ENCODE measurements around the gene PIANP. TPM values are rescaled to one million over a fixed set of nuclear protein-coding genes. Genes with fewer than 3 reads are reported as not detected.
"Not testable (repeated sequence)": the region's sequence is repeated elsewhere in the genome, so short reads cannot be mapped to it uniquely, and the experiment has no call there.

Gene PIANP, protein sequence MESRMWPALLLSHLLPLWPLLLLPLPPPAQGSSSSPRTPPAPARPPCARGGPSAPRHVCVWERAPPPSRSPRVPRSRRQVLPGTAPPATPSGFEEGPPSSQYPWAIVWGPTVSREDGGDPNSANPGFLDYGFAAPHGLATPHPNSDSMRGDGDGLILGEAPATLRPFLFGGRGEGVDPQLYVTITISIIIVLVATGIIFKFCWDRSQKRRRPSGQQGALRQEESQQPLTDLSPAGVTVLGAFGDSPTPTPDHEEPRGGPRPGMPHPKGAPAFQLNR
- total RNA-seq (1 to 10 TPM in 3 of 5 donors, under 1 TPM in 1, not detected in 1; 0.88 to 2.5 (median 2.4) TPM), total RNA-seq (0 to 0.41 (median 0.12) reads per million in 29 experiments)
- total RNA-seq (2013): 0.31 TPM

DNA sequence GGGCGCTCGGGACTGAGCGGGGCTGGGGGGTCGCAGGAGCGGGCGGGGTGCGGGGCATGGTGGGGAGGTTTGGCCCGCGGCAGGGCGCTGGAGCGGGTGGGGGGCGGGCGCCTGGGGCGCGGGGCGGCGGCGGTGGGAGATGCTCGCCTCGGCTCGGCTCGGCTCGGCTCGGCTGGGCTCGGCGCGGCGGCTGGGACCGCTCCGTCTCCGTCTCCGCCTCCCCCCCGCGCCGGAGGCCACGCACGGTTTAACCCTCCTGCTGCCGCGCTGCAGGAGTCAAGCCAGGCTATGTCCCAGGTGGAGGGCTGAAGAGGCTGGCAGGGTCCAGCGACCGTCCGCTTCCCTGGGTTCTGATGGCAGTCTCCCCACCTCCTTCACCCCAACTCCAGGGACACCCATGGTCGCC lies at the start of gene PIANP:
Gene PIANP (minus strand): TSS at position 170 of the 406 bp plus-strand sequence. CDS start 2,754 bp downstream, outside the sequence.
- ChIA-PET POLR2A (interaction anchor here in 1 of 2 donors (0.6 kb wide), 1 partner anchor 214 kb away, joined by 4 read pairs; no protein-coding TSS in a partner anchor), CTCF (no interaction called here)
- H3K4me1 ChIP-seq (ENCODE audit: control insufficient read depth in 1 of 2, extremely low read depth in 1 of 2, insufficient read depth in 2 of 2, low read length in 2 of 2): peaks cover 7 to 23% of the 10 kb centered on the region in 2 experiments
- H3K27me3 ChIP-seq (replicated peaks in 1 of 2; ENCODE audit: control insufficient read depth in 2 of 2, extremely low read depth in 1 of 2, insufficient read depth in 2 of 2, low read length in 1 of 2): peaks cover 23 to 66% of the 10 kb centered on the region in 2 experiments
- Mint-ChIP-seq H3K9me3 (no peaks in the 10 kb centered on the region), H3K27me3 (peaks cover 44 to 62% of the 10 kb centered on the region in 2 donors), H3K36me3 (no peaks in the 10 kb centered on the region), H3K4me1 (peaks cover 18 to 41% (median 20%) of the 10 kb centered on the region in 3 donors), H3K27ac (peak within 1 kb of the TSS in 1 of 2 donors; percentile 65), H3K4me3 (peak within 1 kb of the TSS; percentile 70 to 80 (median 76))
- H3K4me3 ChIP-seq (ENCODE audit: control insufficient read depth in 1 of 2, extremely low read depth in 1 of 2, low read length in 1 of 2): peak within 1 kb of the TSS; percentile 36 to 57
- 2% methylated on average over 30 of the region's 43 CpGs for WGBS (ENCODE audit: insufficient coverage)
- DNase-seq: peak in 34 of 35 experiments; percentile 21 to 76 (median 57)
- ATAC-seq (replicated peaks in 1 of 4): peak; percentile 83 to 92 (median 86)
- no peaks in the 10 kb centered on the region for H3K9me3 ChIP-seq
- H3K27ac ChIP-seq (ENCODE audit: low read length): no peak within 1 kb of the TSS
- H3K36me3 ChIP-seq (ENCODE audit: control insufficient read depth in 2 of 2, extremely low read depth in 1 of 2, insufficient read depth in 1 of 2, low read length in 1 of 2): no peaks in the 10 kb centered on the region

DNA sequence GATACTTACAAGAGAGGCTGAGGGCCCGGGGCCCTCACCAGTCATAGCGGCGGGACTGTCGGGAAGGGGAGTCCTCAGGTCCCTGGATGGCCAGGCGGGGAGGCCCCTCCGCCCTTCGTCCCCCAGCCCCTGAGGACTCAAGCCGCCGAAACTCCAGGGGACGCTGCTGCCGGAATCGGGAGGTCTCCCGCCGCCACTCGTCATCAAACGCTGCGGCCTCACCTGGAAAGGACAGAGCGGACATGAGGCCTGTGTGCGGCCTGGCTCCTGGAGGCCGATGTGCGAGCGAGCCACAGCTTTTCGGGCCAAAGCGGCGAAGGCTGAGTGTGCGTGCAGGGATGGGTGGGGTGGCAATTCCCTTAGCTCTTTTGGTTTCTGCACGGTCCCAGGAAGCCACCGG lies 48.1 kb upstream of the PIANP start:
- CTCF ChIA-PET: no interaction called here
- Histone ChIP-seq H3K4me3 (ENCODE audit: control insufficient read depth in 1 of 2, extremely low read depth in 1 of 2, low read length in 1 of 2) (no peak overlapping the region), H3K27me3 (replicated peaks in 1 of 2; ENCODE audit: control insufficient read depth in 2 of 2, extremely low read depth in 1 of 2, insufficient read depth in 2 of 2, low read length in 1 of 2) (no peaks in the 10 kb centered on the region), H3K9me3 (no peaks in the 10 kb centered on the region), H3K4me1 (ENCODE audit: control insufficient read depth in 1 of 2, extremely low read depth in 1 of 2, insufficient read depth in 2 of 2, low read length in 2 of 2) (peaks cover 9 to 37% of the 10 kb centered on the region in 2 experiments), H3K27ac (ENCODE audit: low read length) (no peak overlapping the region), H3K36me3 (ENCODE audit: control insufficient read depth in 2 of 2, extremely low read depth in 1 of 2, insufficient read depth in 1 of 2, low read length in 1 of 2) (peaks cover 12 to 56% of the 10 kb centered on the region in 2 donors)
- no peak overlapping the region for H3K4me3 Mint-ChIP-seq
- peaks cover 28 to 37% (median 32%) of the 10 kb centered on the region in 3 donors for H3K4me1 Mint-ChIP-seq
- WGBS (ENCODE audit: insufficient coverage): 93% methylated on average over 21 of the region's 28 CpGs
- peaks cover 24% of the 10 kb centered on the region for H3K36me3 Mint-ChIP-seq
- ATAC-seq (replicated peaks in 1 of 4): no peak
- no peak for DNase-seq
- POLR2A ChIA-PET: interaction anchor here in 1 of 2 donors (0.7 kb wide), 1 partner anchor 146 kb away, joined by 4 read pairs; no protein-coding TSS in a partner anchor
- H3K27me3 Mint-ChIP-seq: no peaks in the 10 kb centered on the region
- H3K9me3 Mint-ChIP-seq: no peaks in the 10 kb centered on the region
- H3K27ac Mint-ChIP-seq: no peak overlapping the region

DNA sequence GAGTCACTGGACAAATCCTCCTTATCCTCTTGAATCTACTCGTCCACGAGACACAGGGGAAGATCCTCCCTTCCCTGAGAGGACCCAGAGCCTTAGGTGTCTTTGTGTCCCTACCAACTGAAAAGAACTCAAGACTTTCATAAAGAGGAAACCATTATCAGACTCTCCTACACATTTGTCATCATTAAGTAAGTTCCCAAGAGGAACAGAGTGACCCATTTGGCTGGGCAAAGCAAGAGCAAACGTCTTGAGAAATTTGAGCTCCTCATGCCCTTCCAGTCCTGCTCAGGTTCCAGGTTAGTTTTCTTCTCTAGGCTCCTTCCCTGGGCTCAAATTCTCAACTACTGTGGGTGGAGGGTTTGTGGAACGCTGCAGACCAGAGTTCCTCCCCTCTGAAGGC lies 46.6 kb upstream of the PIANP start:
- peaks cover 7 to 26% of the 10 kb centered on the region in 2 experiments for H3K4me1 ChIP-seq (ENCODE audit: control insufficient read depth in 1 of 2, extremely low read depth in 1 of 2, insufficient read depth in 2 of 2, low read length in 2 of 2)
- ChIA-PET POLR2A (no interaction called here), CTCF (interaction anchor here (0.6 to 0.8 kb wide), 2 partner anchors 45 to 189 kb away, joined by 3 to 5 read pairs; no protein-coding TSS in a partner anchor)
- Mint-ChIP-seq H3K27me3 (no peaks in the 10 kb centered on the region), H3K4me1 (peaks cover 24 to 30% (median 27%) of the 10 kb centered on the region in 3 donors), H3K4me3 (no peak overlapping the region), H3K27ac (peak overlapping the region; percentile 54 to 69), H3K36me3 (peaks cover 24% of the 10 kb centered on the region), H3K9me3 (no peaks in the 10 kb centered on the region)
- DNase-seq (no peak), ATAC-seq (replicated peaks in 1 of 4) (no peak)
- H3K4me3 ChIP-seq (ENCODE audit: control insufficient read depth in 1 of 2, extremely low read depth in 1 of 2, low read length in 1 of 2): no peak overlapping the region
- WGBS (ENCODE audit: insufficient coverage): 100% methylated on average over 1 of the region's 4 CpGs
- no peak overlapping the region for H3K27ac ChIP-seq (ENCODE audit: low read length)
- H3K36me3 ChIP-seq (ENCODE audit: control insufficient read depth in 2 of 2, extremely low read depth in 1 of 2, insufficient read depth in 1 of 2, low read length in 1 of 2): peaks cover 12 to 56% of the 10 kb centered on the region in 2 donors
- no peaks in the 10 kb centered on the region for H3K9me3 ChIP-seq
- H3K27me3 ChIP-seq (replicated peaks in 1 of 2; ENCODE audit: control insufficient read depth in 2 of 2, extremely low read depth in 1 of 2, insufficient read depth in 2 of 2, low read length in 1 of 2): no peaks in the 10 kb centered on the region

DNA sequence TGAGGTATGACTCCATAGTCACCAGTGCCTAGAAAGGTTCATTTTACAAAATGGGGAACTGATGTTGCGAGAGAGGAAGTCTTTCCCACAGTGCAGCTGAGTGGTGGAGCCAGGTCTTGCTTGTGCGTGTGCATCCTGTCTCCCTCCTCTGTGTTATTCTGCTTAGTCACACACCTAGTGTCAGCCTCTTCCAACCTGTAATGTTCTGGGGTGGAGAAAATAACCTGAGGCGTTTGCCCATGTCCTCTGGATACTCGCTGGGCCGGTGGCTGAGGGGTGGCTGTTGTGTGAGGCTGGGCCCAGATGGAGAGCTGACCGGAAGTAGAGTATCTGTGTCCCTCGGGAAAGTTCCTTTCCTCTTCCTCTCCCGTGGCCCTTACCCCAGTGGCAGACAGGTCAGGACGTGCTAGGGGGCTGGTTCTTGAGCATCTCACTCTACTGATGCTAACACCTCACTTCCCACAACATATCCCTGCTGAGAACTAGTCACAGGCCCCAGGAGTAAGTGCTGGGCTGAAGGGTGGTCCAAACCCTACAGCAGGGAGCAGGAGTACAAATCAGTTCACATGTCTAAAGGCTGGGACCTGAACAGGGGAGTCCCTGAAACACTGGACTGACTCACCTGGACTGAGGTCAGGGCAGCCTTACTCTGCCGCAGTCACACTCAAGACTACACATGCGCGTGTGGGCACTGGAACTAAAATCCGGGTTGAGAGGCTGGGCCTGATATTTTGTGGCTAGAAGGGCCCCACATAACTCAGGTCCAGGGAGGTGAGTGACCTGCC lies 45.3 kb upstream of the PIANP start:
- peak; percentile 83 to 95 (median 92) for ATAC-seq (replicated peaks in 1 of 4)

DNA sequence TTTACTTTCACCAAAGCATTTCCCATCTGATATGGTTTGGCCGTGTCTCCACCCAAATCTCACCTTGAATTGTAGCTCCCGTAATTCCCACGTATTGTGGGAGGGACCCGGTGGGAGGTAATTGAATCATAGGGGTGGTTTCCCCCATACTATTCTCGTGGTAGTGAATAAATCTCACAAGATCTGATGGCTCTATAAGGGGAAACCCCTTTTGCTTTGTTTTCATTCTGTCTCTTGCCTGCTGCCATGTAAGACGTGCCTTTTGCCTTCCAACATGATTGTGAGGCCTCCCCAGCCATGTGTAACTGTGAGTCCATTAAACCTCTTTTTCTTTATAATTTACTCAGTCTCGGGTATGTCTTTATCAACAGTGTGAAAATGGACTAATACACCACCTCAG lies 42.7 kb upstream of the PIANP start:
- H3K27ac ChIP-seq (ENCODE audit: low read length); DNase-seq; H3K27me3 ChIP-seq (replicated peaks in 1 of 2; ENCODE audit: control insufficient read depth in 2 of 2, extremely low read depth in 1 of 2, insufficient read depth in 2 of 2, low read length in 1 of 2); ATAC-seq (replicated peaks in 1 of 4); H3K4me3 ChIP-seq (ENCODE audit: control insufficient read depth in 1 of 2, extremely low read depth in 1 of 2, low read length in 1 of 2); H3K9me3 ChIP-seq; POLR2A ChIA-PET; H3K27me3 Mint-ChIP-seq; H3K9me3 Mint-ChIP-seq; H3K4me3 Mint-ChIP-seq; H3K27ac Mint-ChIP-seq: not testable (repeated sequence)
- Mint-ChIP-seq H3K36me3 (peaks cover 14% of the 10 kb centered on the region), H3K4me1 (peaks cover 15 to 16% (median 16%) of the 10 kb centered on the region in 3 donors)
- WGBS (ENCODE audit: insufficient coverage): 63% methylated on average over 2 of the region's 7 CpGs
- peaks cover 5 to 22% of the 10 kb centered on the region in 2 donors for H3K36me3 ChIP-seq (ENCODE audit: control insufficient read depth in 2 of 2, extremely low read depth in 1 of 2, insufficient read depth in 1 of 2, low read length in 1 of 2)
- CTCF ChIA-PET: interaction anchor here in 1 of 2 donors (1.1 kb wide), 1 partner anchor 11 kb away, joined by 3 read pairs; no protein-coding TSS in a partner anchor
- peaks cover 5 to 17% of the 10 kb centered on the region in 2 experiments for H3K4me1 ChIP-seq (ENCODE audit: control insufficient read depth in 1 of 2, extremely low read depth in 1 of 2, insufficient read depth in 2 of 2, low read length in 2 of 2)

More for the DNA sequence above, 45.3 kb upstream of the PIANP start:
- peaks cover 12 to 48% of the 10 kb centered on the region in 2 donors for H3K36me3 ChIP-seq (ENCODE audit: control insufficient read depth in 2 of 2, extremely low read depth in 1 of 2, insufficient read depth in 1 of 2, low read length in 1 of 2)
- H3K4me3 Mint-ChIP-seq: no peak overlapping the region
- H3K36me3 Mint-ChIP-seq: peaks cover 23% of the 10 kb centered on the region
- ChIA-PET POLR2A (interaction anchor here in 1 of 2 donors (0.6 kb wide), 1 partner anchor 75 kb away, joined by 3 read pairs; no protein-coding TSS in a partner anchor), CTCF (interaction anchor here in 1 of 2 donors (0.5 kb wide), 1 partner anchor 60 kb away, joined by 3 read pairs; no protein-coding TSS in a partner anchor)
- no peaks in the 10 kb centered on the region for H3K9me3 Mint-ChIP-seq
- no peaks in the 10 kb centered on the region for H3K27me3 Mint-ChIP-seq
- peak in 18 of 35 experiments; percentile 13 to 57 (median 31) for DNase-seq
- H3K27ac Mint-ChIP-seq: peak overlapping the region; percentile 90 to 92
- 80% methylated on average over 4 of the region's 13 CpGs for WGBS (ENCODE audit: insufficient coverage)
- no peak overlapping the region for H3K4me3 ChIP-seq (ENCODE audit: control insufficient read depth in 1 of 2, extremely low read depth in 1 of 2, low read length in 1 of 2)
- H3K27me3 ChIP-seq (replicated peaks in 1 of 2; ENCODE audit: control insufficient read depth in 2 of 2, extremely low read depth in 1 of 2, insufficient read depth in 2 of 2, low read length in 1 of 2): no peaks in the 10 kb centered on the region
- peaks cover 15 to 18% (median 16%) of the 10 kb centered on the region in 3 donors for H3K4me1 Mint-ChIP-seq
- no peaks in the 10 kb centered on the region for H3K9me3 ChIP-seq
- peaks cover 5 to 17% of the 10 kb centered on the region in 2 experiments for H3K4me1 ChIP-seq (ENCODE audit: control insufficient read depth in 1 of 2, extremely low read depth in 1 of 2, insufficient read depth in 2 of 2, low read length in 2 of 2)
- peak overlapping the region; percentile 8 for H3K27ac ChIP-seq (ENCODE audit: low read length)

DNA sequence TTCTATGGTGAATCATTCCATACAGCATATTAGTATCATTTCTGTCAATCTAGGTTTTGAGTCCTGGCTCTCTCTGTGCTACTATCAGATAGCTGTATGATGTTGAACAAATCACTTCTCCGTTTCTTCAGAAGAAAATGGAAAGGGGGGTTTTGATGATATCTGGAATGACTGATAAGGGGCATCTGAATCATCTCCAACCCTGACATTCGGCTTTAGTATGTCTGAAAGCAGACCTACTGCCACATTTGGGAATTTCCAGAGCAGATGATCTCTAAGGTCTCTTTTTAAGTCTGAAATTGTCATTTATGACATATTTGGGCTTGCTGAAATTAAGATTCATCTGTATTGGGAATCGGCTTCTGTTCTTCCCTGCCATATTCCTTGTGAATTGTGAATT lies 42.2 kb upstream of the PIANP start:
- no peaks in the 10 kb centered on the region for H3K27me3 ChIP-seq (replicated peaks in 1 of 2; ENCODE audit: control insufficient read depth in 2 of 2, extremely low read depth in 1 of 2, insufficient read depth in 2 of 2, low read length in 1 of 2)
- POLR2A ChIA-PET: no interaction called here
- CTCF ChIA-PET: no interaction called here
- peaks cover 5 to 17% of the 10 kb centered on the region in 2 experiments for H3K4me1 ChIP-seq (ENCODE audit: control insufficient read depth in 1 of 2, extremely low read depth in 1 of 2, insufficient read depth in 2 of 2, low read length in 2 of 2)
- H3K27ac ChIP-seq (ENCODE audit: low read length): no peak overlapping the region
- Mint-ChIP-seq H3K4me1 (peaks cover 15 to 16% (median 16%) of the 10 kb centered on the region in 3 donors), H3K4me3 (no peak overlapping the region), H3K9me3 (no peaks in the 10 kb centered on the region), H3K27ac (no peak overlapping the region), H3K36me3 (peaks cover 10% of the 10 kb centered on the region), H3K27me3 (no peaks in the 10 kb centered on the region)
- no peak for ATAC-seq (replicated peaks in 1 of 4)
- H3K36me3 ChIP-seq (ENCODE audit: control insufficient read depth in 2 of 2, extremely low read depth in 1 of 2, insufficient read depth in 1 of 2, low read length in 1 of 2): peaks cover 5 to 17% of the 10 kb centered on the region in 2 donors
- no peak overlapping the region for H3K4me3 ChIP-seq (ENCODE audit: control insufficient read depth in 1 of 2, extremely low read depth in 1 of 2, low read length in 1 of 2)
- no peak for DNase-seq
- no peaks in the 10 kb centered on the region for H3K9me3 ChIP-seq
- no CpG with 5 or more reads among the region's 3 CpGs for WGBS (ENCODE audit: insufficient coverage)
